Stimulated activated memory B cell treated with anti-CD40 and anti-IgM and Interleukin-4, amounts not matched to agents 10 μg/mL and 1 μg/mL and 100 μg/mL, for 72 hours (primary cell): ENCODE measurements around the gene SLC39A10.
"Not testable (repeated sequence)": the region's sequence is repeated elsewhere in the genome, so short reads cannot be mapped to it uniquely, and the experiment has no call there.

ENCODE experiments used
- ATAC-seq: fragments of 150-1000 bp; cut with Tn5 transposase; 2 replicates; pipeline ENCODE4 v1.10.0; 2021
- H3K27ac Mint-ChIP-seq: one replicate; pipeline ENCODE4 v1.8.0; 2022; ENCODE audit warnings: mild to moderate bottlenecking, mixed read lengths
- H3K27me3 Mint-ChIP-seq: one replicate; pipeline ENCODE4 v1.8.0; 2022; ENCODE audit warnings: mixed read lengths
- H3K36me3 Mint-ChIP-seq: one replicate; pipeline ENCODE4 v1.8.0; 2022; ENCODE audit warnings: mixed read lengths
- H3K4me1 Mint-ChIP-seq: one replicate; pipeline ENCODE4 v1.8.0; 2022; ENCODE audit warnings: mixed read lengths
- H3K4me3 Mint-ChIP-seq: one replicate; pipeline ENCODE4 v1.8.0; 2022; ENCODE audit warnings: mild to moderate bottlenecking, moderate library complexity, mixed read lengths
- H3K9me3 Mint-ChIP-seq: one replicate; pipeline ENCODE4 v1.8.0; 2022; ENCODE audit warnings: mixed read lengths

SLC39A10 gene

GRCh38 chr2:195636890-195637289 is 20.1 kb upstream of the SLC39A10 start:
- no peaks in the 10 kb centered on the region for H3K36me3 Mint-ChIP-seq
- peaks cover 3% of the 10 kb centered on the region for H3K9me3 Mint-ChIP-seq
- H3K4me3 Mint-ChIP-seq: no peak overlapping the region
- H3K4me1 Mint-ChIP-seq: peaks cover 18% of the 10 kb centered on the region
- no peaks in the 10 kb centered on the region for H3K27me3 Mint-ChIP-seq
- ATAC-seq: no peak
- no peak overlapping the region for H3K27ac Mint-ChIP-seq

- Mint-ChIP-seq H3K36me3 (no peaks in the 10 kb centered on the region), H3K27ac (no peak overlapping the region), H3K27me3 (no peaks in the 10 kb centered on the region), H3K4me1 (peaks cover 16% of the 10 kb centered on the region), H3K9me3 (peaks cover 3% of the 10 kb centered on the region), H3K4me3 (no peak overlapping the region)
- ATAC-seq: no peak
These were observed 18.3 kb upstream of the SLC39A10 start for GRCh38 chr2:195638750-195639149.

GRCh38 chr2:195639238-195639858 is 17.7 kb upstream of the SLC39A10 start:
- ATAC-seq: no peak
- Mint-ChIP-seq H3K4me1 (peaks cover 16% of the 10 kb centered on the region), H3K27me3 (no peaks in the 10 kb centered on the region), H3K4me3 (no peak overlapping the region), H3K36me3 (no peaks in the 10 kb centered on the region), H3K27ac (no peak overlapping the region), H3K9me3 (peaks cover 3% of the 10 kb centered on the region)

- Mint-ChIP-seq H3K4me1 (peaks cover 16% of the 10 kb centered on the region), H3K27me3 (no peaks in the 10 kb centered on the region), H3K9me3 (peaks cover 3% of the 10 kb centered on the region), H3K36me3 (no peaks in the 10 kb centered on the region), H3K4me3 (no peak overlapping the region), H3K27ac (no peak overlapping the region)
- no peak for ATAC-seq
These were observed 17.1 kb upstream of the SLC39A10 start for GRCh38 chr2:195639959-195640358.

GRCh38 chr2:195642027-195642678 is 14.9 kb upstream of the SLC39A10 start:
- no peak overlapping the region for H3K27ac Mint-ChIP-seq
- ATAC-seq: no peak
- no peak overlapping the region for H3K4me3 Mint-ChIP-seq
- no peaks in the 10 kb centered on the region for H3K27me3 Mint-ChIP-seq
- H3K9me3 Mint-ChIP-seq: peaks cover 3% of the 10 kb centered on the region
- H3K36me3 Mint-ChIP-seq: no peaks in the 10 kb centered on the region
- peaks cover 22% of the 10 kb centered on the region for H3K4me1 Mint-ChIP-seq

GRCh38 chr2:195642679-195643068 is 14.4 kb upstream of the SLC39A10 start:
- Mint-ChIP-seq H3K4me1 (peaks cover 27% of the 10 kb centered on the region), H3K27ac (no peak overlapping the region)

GRCh38 chr2:195644708-195645107 is 12.3 kb upstream of the SLC39A10 start:
- ATAC-seq, H3K27me3 Mint-ChIP-seq, H3K9me3 Mint-ChIP-seq, H3K4me3 Mint-ChIP-seq, H3K36me3 Mint-ChIP-seq, H3K27ac Mint-ChIP-seq: not testable (repeated sequence)
- H3K4me1 Mint-ChIP-seq: peaks cover 44% of the 10 kb centered on the region

More at GRCh38 chr2:195642679-195643068, 14.4 kb upstream of the SLC39A10 start:
- no peaks in the 10 kb centered on the region for H3K36me3 Mint-ChIP-seq
- no peaks in the 10 kb centered on the region for H3K27me3 Mint-ChIP-seq
- H3K4me3 Mint-ChIP-seq: no peak overlapping the region
- H3K9me3 Mint-ChIP-seq: peaks cover 2% of the 10 kb centered on the region
- no peak for ATAC-seq

GRCh38 chr2:195645413-195645812 is 11.6 kb upstream of the SLC39A10 start:
- Mint-ChIP-seq H3K4me1 (peaks cover 51% of the 10 kb centered on the region), H3K9me3 (no peaks in the 10 kb centered on the region), H3K36me3 (no peaks in the 10 kb centered on the region), H3K27ac (no peak overlapping the region), H3K4me3 (no peak overlapping the region), H3K27me3 (no peaks in the 10 kb centered on the region)
- ATAC-seq: no peak

GRCh38 chr2:195646424-195646823 is 10.6 kb upstream of the SLC39A10 start:
- Mint-ChIP-seq H3K9me3 (no peaks in the 10 kb centered on the region), H3K4me1 (peaks cover 61% of the 10 kb centered on the region), H3K27me3 (no peaks in the 10 kb centered on the region), H3K27ac (peak overlapping the region; percentile 100), H3K4me3 (no peak overlapping the region), H3K36me3 (no peaks in the 10 kb centered on the region)
- ATAC-seq: no peak

- Mint-ChIP-seq H3K9me3 (no peaks in the 10 kb centered on the region), H3K27me3 (no peaks in the 10 kb centered on the region), H3K36me3 (peaks cover 4% of the 10 kb centered on the region), H3K27ac (peak overlapping the region; percentile 100), H3K4me1 (peaks cover 63% of the 10 kb centered on the region), H3K4me3 (no peak overlapping the region)
- no peak for ATAC-seq
These were observed 9.7 kb upstream of the SLC39A10 start for GRCh38 chr2:195647302-195647701.

GRCh38 chr2:195648370-195648769 is 8.7 kb upstream of the SLC39A10 start:
- not testable (repeated sequence) for H3K36me3 Mint-ChIP-seq, H3K27me3 Mint-ChIP-seq, H3K9me3 Mint-ChIP-seq, ATAC-seq
- peak overlapping the region; percentile 100 for H3K27ac Mint-ChIP-seq
- H3K4me3 Mint-ChIP-seq: peak overlapping the region; percentile 72
- peaks cover 60% of the 10 kb centered on the region for H3K4me1 Mint-ChIP-seq

- H3K4me3 Mint-ChIP-seq: peak overlapping the region; percentile 72
These were observed 8.2 kb upstream of the SLC39A10 start for GRCh38 chr2:195648787-195649186.

GRCh38 chr2:195649629-195650190 is 7.3 kb upstream of the SLC39A10 start:
- no peaks in the 10 kb centered on the region for H3K27me3 Mint-ChIP-seq
- H3K36me3 Mint-ChIP-seq: peaks cover 4% of the 10 kb centered on the region
- H3K4me3 Mint-ChIP-seq: peak overlapping the region; percentile 80
- peaks cover 60% of the 10 kb centered on the region for H3K4me1 Mint-ChIP-seq
- no peaks in the 10 kb centered on the region for H3K9me3 Mint-ChIP-seq
- ATAC-seq: peak; percentile 60
- H3K27ac Mint-ChIP-seq: peak overlapping the region; percentile 100

More at GRCh38 chr2:195648787-195649186, 8.2 kb upstream of the SLC39A10 start:
- H3K4me1 Mint-ChIP-seq: peaks cover 60% of the 10 kb centered on the region
- no peak for ATAC-seq
- H3K9me3 Mint-ChIP-seq: no peaks in the 10 kb centered on the region
- H3K27me3 Mint-ChIP-seq: no peaks in the 10 kb centered on the region
- peak overlapping the region; percentile 100 for H3K27ac Mint-ChIP-seq
- peaks cover 4% of the 10 kb centered on the region for H3K36me3 Mint-ChIP-seq

- Mint-ChIP-seq H3K27me3 (no peaks in the 10 kb centered on the region), H3K4me1 (peaks cover 63% of the 10 kb centered on the region), H3K27ac (peak overlapping the region; percentile 100), H3K36me3 (peaks cover 4% of the 10 kb centered on the region), H3K9me3 (no peaks in the 10 kb centered on the region), H3K4me3 (no peak overlapping the region)
- no peak for ATAC-seq
These were observed 6.0 kb upstream of the SLC39A10 start for GRCh38 chr2:195651046-195651445.

GRCh38 chr2:195652911-195653310 is 4.1 kb upstream of the SLC39A10 start:
- Mint-ChIP-seq H3K27ac (peak overlapping the region; percentile 78), H3K27me3 (no peaks in the 10 kb centered on the region), H3K9me3 (no peaks in the 10 kb centered on the region), H3K4me3 (no peak overlapping the region), H3K36me3 (peaks cover 10% of the 10 kb centered on the region), H3K4me1 (peaks cover 56% of the 10 kb centered on the region)
- no peak for ATAC-seq
